H7 (cell line): ENCODE results near the gene SERPINB1. TPM values are rescaled to one million over a fixed set of nuclear protein-coding genes. Genes with fewer than 3 reads are reported as not detected.
A peak's percentile ranks its signal among the peaks of the same experiment; 100 is the strongest.
"Not testable (repeated sequence)": the region's sequence is repeated elsewhere in the genome, so short reads cannot be mapped to it uniquely, and the experiment has no call there.

Source experiments
- DNase-seq: peaks from one replicate; pipeline ENCODE4 v3.0.0; 2012
- H3K27me3 ChIP-seq: 2 replicates; pipeline ENCODE4 v1.6.0; 2011; ENCODE audit warnings: mild to moderate bottlenecking, low read length; ENCODE audit not compliant: control insufficient read depth, insufficient read depth
- H3K36me3 ChIP-seq: replicated peaks from 2 replicates; pipeline ENCODE4 v1.5.1; 2011; ENCODE audit warnings: low read length; ENCODE audit not compliant: control insufficient read depth, insufficient read depth
- H3K4me3 ChIP-seq: 2 replicates; pipeline ENCODE4 v1.5.1; 2011; ENCODE audit warnings: low read depth, mild to moderate bottlenecking, control low read depth, low read length, moderate library complexity; ENCODE audit not compliant: insufficient read depth
- total RNA-seq: library from RNA; depleted of rRNA; stranded (reverse); fragments of >200 nt; shearing (Covaris generic); gene quantifications from 2 replicates; pipeline ENCODE4 v1.2.3, GENCODE V29; 2014

SERPINB1 gene
- total RNA-seq, 1 experiment from 2014 or later = 13.6 TPM

DNA sequence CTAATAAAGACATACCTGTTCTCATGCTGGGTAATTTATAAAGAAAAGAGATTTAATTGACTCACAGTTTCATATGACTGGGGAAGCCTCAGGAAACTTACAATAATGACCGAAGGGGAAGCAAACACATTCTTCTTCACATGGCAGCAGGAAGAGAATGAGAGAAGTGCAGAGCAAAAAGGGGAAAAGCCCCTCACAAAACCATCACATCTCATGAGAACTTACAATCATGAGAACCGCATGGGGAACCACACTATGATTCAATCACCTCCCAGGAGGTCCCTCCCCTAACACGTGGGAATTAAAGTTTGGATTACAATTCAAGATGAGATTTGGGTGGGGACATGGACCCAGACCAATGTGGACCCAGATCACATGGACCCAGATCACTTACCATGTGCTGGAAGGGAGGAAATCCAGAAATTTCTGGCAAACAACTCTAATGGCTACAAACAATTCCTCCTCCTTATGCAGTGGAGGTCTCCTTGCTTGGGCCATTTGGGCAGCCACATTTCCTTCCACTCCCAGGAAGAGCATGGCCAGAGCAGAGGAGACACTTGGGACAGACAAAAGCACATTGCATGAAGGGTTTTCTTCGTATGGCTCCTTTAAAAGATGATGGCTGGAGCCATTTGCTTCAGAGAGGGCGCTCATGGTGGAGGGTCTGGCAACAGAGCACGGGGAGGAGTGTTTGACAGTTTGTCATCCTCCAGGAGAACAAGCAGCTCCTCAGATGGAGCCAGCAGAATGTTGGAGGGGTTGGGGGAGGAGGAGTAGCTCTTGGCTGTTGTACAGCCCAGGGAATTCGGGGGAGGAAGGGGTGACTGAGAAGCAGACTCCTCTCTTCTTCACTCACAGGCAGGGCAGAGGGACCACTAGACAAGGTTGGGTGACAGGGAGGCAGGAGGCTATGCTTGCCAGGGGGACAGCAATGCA is 31.0 kb upstream of the SERPINB1 start:
- DNase-seq = no peak
- Histone ChIP-seq H3K36me3 (no peaks in the 10 kb centered on the region), H3K27me3 (no peaks in the 10 kb centered on the region; the same call in 1 of the 2 replicates), H3K4me3 (no peak overlapping the region)

DNA sequence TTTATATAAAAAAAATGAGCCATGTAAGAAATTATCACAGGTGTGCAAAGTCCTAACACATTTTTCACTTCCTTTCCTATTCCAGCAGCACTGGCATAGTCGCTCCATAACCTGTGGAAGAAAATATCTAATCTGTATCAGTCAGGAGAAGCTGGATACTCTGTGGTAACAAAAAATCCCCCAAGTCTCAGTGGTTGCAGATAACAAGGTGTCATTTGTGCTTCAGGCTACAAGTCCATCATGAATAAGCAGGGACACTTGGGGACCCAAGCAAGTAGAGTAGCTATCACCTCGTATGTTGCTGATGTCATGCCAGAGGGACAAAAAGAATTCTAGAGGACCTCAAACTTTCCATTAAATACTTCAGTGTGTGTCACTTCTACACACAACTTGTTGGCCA is 30.3 kb upstream of the SERPINB1 start:
- H3K36me3 ChIP-seq = no peaks in the 10 kb centered on the region
- DNase-seq = no peak
- no peak overlapping the region for H3K4me3 ChIP-seq

GRCh38 chr6:2871102-2871501 is 29.4 kb upstream of the SERPINB1 start:
- no peaks in the 10 kb centered on the region; the same call in 1 of the 2 replicates for H3K27me3 ChIP-seq
- no peak for DNase-seq
- H3K4me3 ChIP-seq = no peak overlapping the region
- no peaks in the 10 kb centered on the region for H3K36me3 ChIP-seq

More for the DNA sequence above, 30.3 kb upstream of the SERPINB1 start:
- H3K27me3 ChIP-seq = no peaks in the 10 kb centered on the region; the same call in 1 of the 2 replicates

GRCh38 chr6:2870046-2870636 is 28.5 kb upstream of the SERPINB1 start:
- H3K36me3 ChIP-seq = no peaks in the 10 kb centered on the region
- DNase-seq = no peak
- H3K4me3 ChIP-seq = no peak overlapping the region
- no peaks in the 10 kb centered on the region; the same call in 1 of the 2 replicates for H3K27me3 ChIP-seq

- H3K4me3 ChIP-seq = no peak overlapping the region
- no peaks in the 10 kb centered on the region for H3K36me3 ChIP-seq
- H3K27me3 ChIP-seq = no peaks in the 10 kb centered on the region
- DNase-seq = no peak
Measured at GRCh38 chr6:2868637-2869036, 27.0 kb upstream of the SERPINB1 start.

DNA sequence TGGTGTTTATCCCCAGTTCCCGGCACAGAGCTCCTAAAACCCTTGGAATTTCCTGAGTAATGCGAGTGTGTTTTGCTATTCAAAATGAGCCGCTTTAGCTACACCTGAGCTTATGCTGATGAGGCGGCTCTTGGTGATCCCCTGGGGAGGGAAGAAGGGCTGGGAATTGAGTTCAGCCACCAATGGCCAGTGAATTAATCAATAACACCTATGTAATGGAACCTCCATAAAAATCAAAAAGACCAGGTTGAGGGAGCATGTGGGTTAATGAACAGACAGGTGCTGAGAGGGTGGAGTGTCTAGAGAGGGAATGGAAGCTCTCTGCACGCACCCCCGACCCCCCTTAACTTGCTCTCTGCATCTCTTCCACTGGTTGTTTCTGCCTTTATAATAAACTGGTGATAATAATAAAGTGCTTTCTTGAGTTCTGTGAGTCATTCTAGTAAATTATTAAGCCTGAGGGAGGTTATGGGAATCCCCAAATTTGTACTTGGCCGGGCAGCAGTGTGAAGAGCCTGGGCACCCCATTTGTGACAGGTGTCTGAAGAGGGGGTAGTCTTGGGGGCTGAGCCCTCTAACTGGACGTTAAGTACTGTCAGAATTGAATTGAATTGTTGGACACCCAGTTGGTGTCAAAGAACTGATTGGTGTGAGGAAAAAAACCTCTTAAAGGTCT is 24.6 kb upstream of the SERPINB1 start:
- H3K36me3 ChIP-seq = no peaks in the 10 kb centered on the region
- H3K27me3 ChIP-seq = no peaks in the 10 kb centered on the region
- DNase-seq = peak; percentile 73
- no peak overlapping the region for H3K4me3 ChIP-seq

DNA sequence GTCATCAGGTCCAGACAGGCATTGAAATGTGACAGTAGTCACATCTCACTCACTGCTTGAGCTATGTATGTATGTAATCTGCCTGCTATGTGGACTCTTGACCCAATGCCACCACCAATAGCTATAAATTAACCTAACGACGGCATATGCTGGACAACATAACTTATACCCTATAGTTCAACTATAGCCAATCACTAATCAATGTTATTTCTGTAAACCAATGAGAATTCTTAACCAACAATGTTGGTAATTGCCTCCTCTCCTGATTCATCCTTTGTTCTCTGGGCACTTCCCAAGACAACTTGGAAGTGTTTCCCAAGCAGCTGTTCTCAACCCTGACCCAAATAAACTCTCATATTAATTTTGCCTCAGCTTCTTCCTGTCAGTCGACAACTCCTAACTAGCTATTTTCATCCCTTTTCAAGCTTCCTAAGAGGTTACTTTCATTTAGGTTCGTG is 24.1 kb upstream of the SERPINB1 start:
- Histone ChIP-seq H3K36me3 (no peaks in the 10 kb centered on the region), H3K27me3 (no peaks in the 10 kb centered on the region), H3K4me3 (no peak overlapping the region)
- no peak for DNase-seq

DNA sequence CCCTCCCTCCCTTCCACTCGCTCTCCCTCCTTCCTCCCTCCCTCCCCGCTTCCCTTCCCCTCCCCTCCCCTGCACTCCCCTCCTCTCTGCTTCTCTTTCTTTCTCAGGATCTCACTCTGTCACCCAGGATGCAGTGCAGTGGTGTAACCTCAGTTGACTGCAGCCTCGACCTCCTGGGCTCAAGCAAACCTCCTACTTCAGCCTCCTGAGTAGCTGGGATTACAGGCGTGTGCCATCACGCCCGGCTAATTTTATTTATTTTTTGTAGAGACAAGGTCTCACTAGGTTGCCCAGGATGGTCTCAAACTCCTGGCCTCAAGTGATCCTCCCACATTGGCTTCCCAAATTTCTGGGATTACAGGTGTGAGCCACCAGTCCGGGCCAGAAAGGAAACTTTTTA is 23.6 kb upstream of the SERPINB1 start:
- DNase-seq = no peak
- H3K36me3 ChIP-seq = no peaks in the 10 kb centered on the region
- no peak overlapping the region for H3K4me3 ChIP-seq
- H3K27me3 ChIP-seq = no peaks in the 10 kb centered on the region

DNA sequence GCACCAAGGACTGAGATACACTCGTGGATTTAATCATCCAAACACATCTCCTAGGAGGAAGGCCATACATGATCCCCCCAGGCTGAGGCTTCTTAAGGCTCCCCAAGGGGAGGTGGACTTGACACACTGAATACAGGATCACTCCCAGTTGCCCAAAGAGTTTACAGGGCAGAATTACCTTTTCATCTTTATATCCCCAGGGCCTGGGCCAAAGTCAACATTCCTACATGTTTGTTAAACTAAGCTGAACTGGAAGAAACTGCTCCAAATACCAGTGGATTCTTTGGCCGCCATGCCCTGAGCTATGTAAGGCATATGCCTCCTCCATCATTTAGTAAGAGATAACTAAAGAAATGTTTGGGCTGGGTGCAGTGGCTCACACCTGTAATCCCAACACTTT is 22.2 kb upstream of the SERPINB1 start:
- no peak for DNase-seq
- H3K36me3 ChIP-seq = no peaks in the 10 kb centered on the region
- H3K27me3 ChIP-seq = no peaks in the 10 kb centered on the region
- H3K4me3 ChIP-seq = no peak overlapping the region

DNA sequence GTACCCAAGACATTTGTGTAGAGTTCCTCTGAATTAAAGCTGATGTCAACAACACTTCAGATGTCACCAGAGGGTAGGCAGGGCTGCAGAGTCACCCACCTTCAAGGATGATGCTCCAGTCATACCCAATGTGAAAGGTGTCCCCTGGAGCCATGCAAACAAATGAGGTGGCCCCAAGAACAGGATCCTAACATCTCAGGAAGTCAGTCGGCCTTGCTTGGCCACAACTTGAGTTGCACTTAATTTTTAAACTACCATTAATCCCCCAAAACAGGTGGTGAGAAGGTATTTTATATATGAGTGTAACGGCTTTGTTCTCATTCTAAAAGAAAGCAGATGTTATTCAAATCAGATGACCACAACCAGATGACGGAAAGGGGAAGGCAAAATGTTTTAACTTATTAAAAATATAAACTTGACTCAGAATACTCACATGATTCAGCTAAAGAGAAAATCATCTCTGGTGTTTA is 21.1 kb upstream of the SERPINB1 start:
- no peaks in the 10 kb centered on the region for H3K36me3 ChIP-seq
- DNase-seq = no peak
- H3K4me3 ChIP-seq = no peak overlapping the region
- no peaks in the 10 kb centered on the region for H3K27me3 ChIP-seq

DNA sequence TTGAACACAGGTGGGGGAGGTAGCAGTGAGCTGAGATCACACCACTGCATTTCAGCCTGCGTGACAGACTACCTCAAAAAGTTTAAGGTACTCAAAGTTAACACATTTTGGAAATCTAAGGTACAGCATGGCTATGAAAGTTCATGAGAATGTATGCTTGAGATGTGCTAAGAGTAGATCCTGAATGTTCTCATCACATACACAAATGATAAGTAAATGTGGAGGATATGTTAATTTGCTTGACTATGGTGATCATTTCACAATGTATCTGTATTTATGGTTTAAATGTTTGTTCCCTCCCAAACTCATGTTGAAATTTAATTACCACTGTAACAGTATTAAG is 20.1 kb upstream of the SERPINB1 start:
- Histone ChIP-seq H3K4me3 (no peak overlapping the region), H3K27me3 (no peaks in the 10 kb centered on the region)
- DNase-seq = no peak

GRCh38 chr6:2861060-2861821 is 19.6 kb upstream of the SERPINB1 start:
- Histone ChIP-seq H3K4me3 (no peak overlapping the region), H3K27me3 (no peaks in the 10 kb centered on the region), H3K36me3 (no peaks in the 10 kb centered on the region)
- DNase-seq = no peak

More for the DNA sequence above, 20.1 kb upstream of the SERPINB1 start:
- no peaks in the 10 kb centered on the region for H3K36me3 ChIP-seq

GRCh38 chr6:2860706-2861059 is 19.0 kb upstream of the SERPINB1 start:
- H3K36me3 ChIP-seq, DNase-seq, H3K4me3 ChIP-seq, H3K27me3 ChIP-seq: not testable (repeated sequence)
